ENCODE measurements around the gene ATP2A2. TPM values are rescaled to one million over a fixed set of nuclear protein-coding genes. Genes with fewer than 3 reads are reported as not detected.
"Not testable (repeated sequence)": the region's sequence is repeated elsewhere in the genome, so short reads cannot be mapped to it uniquely, and the experiment has no call there.

The ATP2A2 gene
- total RNA-seq, 2 experiments from 2014 or later: 148 to 151 TPM

GRCh38 chr12:110354172-110354780, 73.2 kb downstream of the ATP2A2 start:
- Mint-ChIP-seq H3K27ac (no peak overlapping the region), H3K4me1 (peaks cover 26% of the 10 kb centered on the region), H3K9me3 (no peaks in the 10 kb centered on the region), H3K4me3 (no peak overlapping the region), H3K27me3 (peaks cover 9% of the 10 kb centered on the region), H3K36me3 (peaks cover 11% of the 10 kb centered on the region)
- no peak for DNase-seq

GRCh38 chr12:110355073-110355472, 74.0 kb downstream of the ATP2A2 start:
- Mint-ChIP-seq H3K4me1 (peaks cover 18% of the 10 kb centered on the region), H3K4me3 (no peak overlapping the region), H3K36me3 (peaks cover 11% of the 10 kb centered on the region), H3K9me3 (no peaks in the 10 kb centered on the region), H3K27ac (no peak overlapping the region), H3K27me3 (peaks cover 9% of the 10 kb centered on the region)
- peak; percentile 23 for DNase-seq

GRCh38 chr12:110358384-110359097, 77.5 kb downstream of the ATP2A2 start:
- H3K4me3 Mint-ChIP-seq, H3K27ac Mint-ChIP-seq, H3K36me3 Mint-ChIP-seq, H3K9me3 Mint-ChIP-seq, DNase-seq, H3K27me3 Mint-ChIP-seq: not testable (repeated sequence)
- peaks cover 14% of the 10 kb centered on the region for H3K4me1 Mint-ChIP-seq

GRCh38 chr12:110361216-110361615, 80.2 kb downstream of the ATP2A2 start:
- H3K9me3 Mint-ChIP-seq: no peaks in the 10 kb centered on the region
- H3K27ac Mint-ChIP-seq: no peak overlapping the region
- H3K27me3 Mint-ChIP-seq: no peaks in the 10 kb centered on the region
- DNase-seq: no peak
- H3K36me3 Mint-ChIP-seq: no peaks in the 10 kb centered on the region
- H3K4me3 Mint-ChIP-seq: no peak overlapping the region
- no peaks in the 10 kb centered on the region for H3K4me1 Mint-ChIP-seq

- Mint-ChIP-seq H3K27me3 (no peaks in the 10 kb centered on the region), H3K36me3 (no peaks in the 10 kb centered on the region), H3K4me1 (no peaks in the 10 kb centered on the region), H3K4me3 (no peak overlapping the region), H3K9me3 (no peaks in the 10 kb centered on the region), H3K27ac (no peak overlapping the region)
- DNase-seq: no peak
These were observed 84.7 kb downstream of the ATP2A2 start for GRCh38 chr12:110365489-110366320.

GRCh38 chr12:110366321-110367142, 85.5 kb downstream of the ATP2A2 start:
- H3K36me3 Mint-ChIP-seq: no peaks in the 10 kb centered on the region
- H3K4me1 Mint-ChIP-seq: no peaks in the 10 kb centered on the region
- H3K9me3 Mint-ChIP-seq: no peaks in the 10 kb centered on the region
- no peaks in the 10 kb centered on the region for H3K27me3 Mint-ChIP-seq
- no peak for DNase-seq
- H3K27ac Mint-ChIP-seq: no peak overlapping the region
- H3K4me3 Mint-ChIP-seq: no peak overlapping the region

GRCh38 chr12:110367181-110367864, 86.3 kb downstream of the ATP2A2 start:
- no peak for DNase-seq
- H3K36me3 Mint-ChIP-seq: no peaks in the 10 kb centered on the region
- H3K4me3 Mint-ChIP-seq: no peak overlapping the region
- H3K4me1 Mint-ChIP-seq: no peaks in the 10 kb centered on the region
- no peaks in the 10 kb centered on the region for H3K9me3 Mint-ChIP-seq
- H3K27ac Mint-ChIP-seq: no peak overlapping the region
- H3K27me3 Mint-ChIP-seq: no peaks in the 10 kb centered on the region

GRCh38 chr12:110369992-110370391, 88.9 kb downstream of the ATP2A2 start:
- peaks cover 4% of the 10 kb centered on the region for H3K36me3 Mint-ChIP-seq
- H3K4me1 Mint-ChIP-seq: no peaks in the 10 kb centered on the region
- no peak overlapping the region for H3K27ac Mint-ChIP-seq
- no peak for DNase-seq
- no peak overlapping the region for H3K4me3 Mint-ChIP-seq
- H3K9me3 Mint-ChIP-seq: no peaks in the 10 kb centered on the region
- H3K27me3 Mint-ChIP-seq: no peaks in the 10 kb centered on the region

GRCh38 chr12:110370732-110371231, 89.7 kb downstream of the ATP2A2 start:
- H3K36me3 Mint-ChIP-seq: peaks cover 6% of the 10 kb centered on the region
- H3K9me3 Mint-ChIP-seq: no peaks in the 10 kb centered on the region
- no peak overlapping the region for H3K4me3 Mint-ChIP-seq
- H3K4me1 Mint-ChIP-seq: no peaks in the 10 kb centered on the region
- DNase-seq: no peak
- no peaks in the 10 kb centered on the region for H3K27me3 Mint-ChIP-seq
- no peak overlapping the region for H3K27ac Mint-ChIP-seq

GRCh38 chr12:110371408-110372055, 90.5 kb downstream of the ATP2A2 start:
- Mint-ChIP-seq H3K36me3 (peaks cover 10% of the 10 kb centered on the region), H3K27ac (no peak overlapping the region), H3K27me3 (no peaks in the 10 kb centered on the region), H3K4me1 (no peaks in the 10 kb centered on the region), H3K9me3 (no peaks in the 10 kb centered on the region), H3K4me3 (no peak overlapping the region)
- DNase-seq: no peak

GRCh38 chr12:110372056-110372425, 91.0 kb downstream of the ATP2A2 start:
- H3K4me3 Mint-ChIP-seq: no peak overlapping the region
- H3K4me1 Mint-ChIP-seq: no peaks in the 10 kb centered on the region
- no peaks in the 10 kb centered on the region for H3K9me3 Mint-ChIP-seq
- no peaks in the 10 kb centered on the region for H3K27me3 Mint-ChIP-seq
- no peak for DNase-seq
- H3K27ac Mint-ChIP-seq: no peak overlapping the region
- peaks cover 10% of the 10 kb centered on the region for H3K36me3 Mint-ChIP-seq

- H3K9me3 Mint-ChIP-seq: no peaks in the 10 kb centered on the region
- no peak overlapping the region for H3K4me3 Mint-ChIP-seq
- H3K27ac Mint-ChIP-seq: no peak overlapping the region
- no peaks in the 10 kb centered on the region for H3K27me3 Mint-ChIP-seq
- peaks cover 10% of the 10 kb centered on the region for H3K36me3 Mint-ChIP-seq
- H3K4me1 Mint-ChIP-seq: no peaks in the 10 kb centered on the region
- no peak for DNase-seq
These were observed 92.0 kb downstream of the ATP2A2 start for GRCh38 chr12:110373025-110373424.

- Mint-ChIP-seq H3K4me3 (no peak overlapping the region), H3K36me3 (peaks cover 13% of the 10 kb centered on the region), H3K9me3 (no peaks in the 10 kb centered on the region), H3K27me3 (no peaks in the 10 kb centered on the region), H3K4me1 (no peaks in the 10 kb centered on the region), H3K27ac (no peak overlapping the region)
- DNase-seq: no peak
These were observed 92.4 kb downstream of the ATP2A2 start for GRCh38 chr12:110373425-110373824.
